Smooth muscle cell (in vitro differentiated cells): ENCODE results near the gene TSKU. TPM values are rescaled to one million over a fixed set of nuclear protein-coding genes. Genes with fewer than 3 reads are reported as not detected.
A peak's percentile ranks its signal among the peaks of the same experiment; 100 is the strongest.

Experiments
- DNase-seq: peaks from one replicate; lab custom pipeline; 2025; ENCODE audit not compliant: unreplicated experiment; lab: John Stamatoyannopoulos, UW
- H2AFZ ChIP-seq: fragments of 200-600 bp; sonication (generic); 2 replicates; pipeline ENCODE4 v1.6.0; 2016; ENCODE audit warnings: antibody characterized with exemption, low read depth, mild to moderate bottlenecking
- H3F3A ChIP-seq: fragments of 200-600 bp; sonication (generic); 2 replicates; pipeline ENCODE4 v1.6.0; 2017; ENCODE audit warnings: antibody characterized with exemption, low read depth
- H3K27ac ChIP-seq: fragments of 200-600 bp; sonication (generic); 2 replicates; pipeline ENCODE4 v1.5.1; 2016; ENCODE audit warnings: low read depth, mild to moderate bottlenecking
- H3K27me3 ChIP-seq: fragments of 200-600 bp; sonication (generic); 2 replicates; pipeline ENCODE4 v1.6.1; 2016; ENCODE audit warnings: low read depth, mild to moderate bottlenecking
- H3K36me3 ChIP-seq: fragments of 200-600 bp; sonication (generic); 2 replicates; pipeline ENCODE4 v1.5.1; 2016; ENCODE audit warnings: low read depth
- H3K4me1 ChIP-seq: fragments of 200-600 bp; sonication (generic); 2 replicates; pipeline ENCODE4 v1.5.1; 2016; ENCODE audit warnings: low read depth
- H3K4me2 ChIP-seq: fragments of 200-600 bp; sonication (generic); 2 replicates; pipeline ENCODE4 v1.6.0; 2016; ENCODE audit warnings: mild to moderate bottlenecking
- H3K4me3 ChIP-seq: fragments of 200-600 bp; sonication (generic); 2 replicates; pipeline ENCODE4 v1.5.1; 2016; ENCODE audit warnings: mild to moderate bottlenecking
- H3K79me2 ChIP-seq: fragments of 200-600 bp; sonication (generic); 2 replicates; pipeline ENCODE4 v1.6.0; 2016; ENCODE audit warnings: low read depth, mild to moderate bottlenecking
- H3K9ac ChIP-seq: fragments of 200-600 bp; sonication (generic); 2 replicates; pipeline ENCODE4 v1.6.0; 2016; ENCODE audit warnings: low read depth
- H3K9me3 ChIP-seq: fragments of 200-600 bp; sonication (generic); replicated peaks from 2 replicates; pipeline ENCODE4 v1.5.1; 2016; ENCODE audit warnings: low read depth
- H4K20me1 ChIP-seq: fragments of 200-600 bp; sonication (generic); 2 replicates; pipeline ENCODE4 v1.6.0; 2016; ENCODE audit warnings: low read depth
- CTCF ChIP-seq: fragments of 200-600 bp; sonication (generic); IDR thresholded peaks from 2 replicates; pipeline ENCODE4 v1.5.1; 2017; ENCODE audit warnings: borderline replicate concordance, mild to moderate bottlenecking, antibody characterized with exemption; ENCODE audit not compliant: insufficient read depth, poor library complexity, severe bottlenecking
- WGBS: methylation state at CpG from one replicate; pipeline ENCODE4 v1.1.7; 2016; ENCODE audit warnings: low lambda C conversion rate; 5-methylcytosine and 5-hydroxymethylcytosine counted together
- polyA plus RNA-seq: library from polyadenylated mRNA; unstranded; fragments of >200 nt; fragmentation: Nextera tagmentation; extraction: Ambion mirVana; gene quantifications from 2 replicates; pipeline ENCODE4 v1.2.1, GENCODE V29; 2016
- total RNA-seq: library from RNA; depleted of rRNA; stranded (reverse); fragments of >200 nt; gene quantifications from 2 replicates; pipeline ENCODE4 v1.2.3, GENCODE V29; 2014

TSKU gene
- total and polyA plus RNA-seq, 2 experiments from 2014 or later, result 75.2 to 144 TPM

- peaks cover 38% of the 10 kb centered on the region for H3K4me1 ChIP-seq
- TF ChIP-seq CTCF, result no peak
- 39% methylated on average over 5 of the region's 5 CpGs for WGBS
Observed at GRCh38 chr11:76781807-76782530, 1.2 kb upstream of the TSKU start.

GRCh38 chr11:76782531-76783293 lies 444 bp upstream of the TSKU start:
- Histone ChIP-seq H3K9me3 (no peaks in the 10 kb centered on the region), H3K79me2 (peaks cover 42% of the 10 kb centered on the region), H2AFZ (peak overlapping the region; percentile 38), H4K20me1 (peaks cover 36% of the 10 kb centered on the region), H3K27me3 (no peaks in the 10 kb centered on the region), H3K9ac (peak overlapping the region; percentile 71), H3K4me1 (peaks cover 43% of the 10 kb centered on the region), H3F3A (no peaks in the 10 kb centered on the region), H3K4me3 (peak overlapping the region; percentile 96), H3K27ac (peak overlapping the region; percentile 100), H3K36me3 (no peaks in the 10 kb centered on the region), H3K4me2 (peak overlapping the region; percentile 92)
- peak; percentile 84 for DNase-seq
- WGBS, result 2% methylated on average over 15 of the region's 38 CpGs
- no peak for TF ChIP-seq CTCF

More at GRCh38 chr11:76781807-76782530, 1.2 kb upstream of the TSKU start:
- no peaks in the 10 kb centered on the region for H3K9me3 ChIP-seq
- peaks cover 2% of the 10 kb centered on the region for H3K36me3 ChIP-seq
- peak overlapping the region; percentile 71 for H3K9ac ChIP-seq
- peaks cover 34% of the 10 kb centered on the region for H3K79me2 ChIP-seq
- H3K4me2 ChIP-seq, result peak overlapping the region; percentile 92
- peaks cover 29% of the 10 kb centered on the region for H4K20me1 ChIP-seq
- H2AFZ ChIP-seq, result no peak overlapping the region
- H3K27me3 ChIP-seq, result no peaks in the 10 kb centered on the region
- peak overlapping the region; percentile 96 for H3K4me3 ChIP-seq
- H3K27ac ChIP-seq, result peak overlapping the region; percentile 91
- DNase-seq, result no peak
- no peaks in the 10 kb centered on the region for H3F3A ChIP-seq

DNA sequence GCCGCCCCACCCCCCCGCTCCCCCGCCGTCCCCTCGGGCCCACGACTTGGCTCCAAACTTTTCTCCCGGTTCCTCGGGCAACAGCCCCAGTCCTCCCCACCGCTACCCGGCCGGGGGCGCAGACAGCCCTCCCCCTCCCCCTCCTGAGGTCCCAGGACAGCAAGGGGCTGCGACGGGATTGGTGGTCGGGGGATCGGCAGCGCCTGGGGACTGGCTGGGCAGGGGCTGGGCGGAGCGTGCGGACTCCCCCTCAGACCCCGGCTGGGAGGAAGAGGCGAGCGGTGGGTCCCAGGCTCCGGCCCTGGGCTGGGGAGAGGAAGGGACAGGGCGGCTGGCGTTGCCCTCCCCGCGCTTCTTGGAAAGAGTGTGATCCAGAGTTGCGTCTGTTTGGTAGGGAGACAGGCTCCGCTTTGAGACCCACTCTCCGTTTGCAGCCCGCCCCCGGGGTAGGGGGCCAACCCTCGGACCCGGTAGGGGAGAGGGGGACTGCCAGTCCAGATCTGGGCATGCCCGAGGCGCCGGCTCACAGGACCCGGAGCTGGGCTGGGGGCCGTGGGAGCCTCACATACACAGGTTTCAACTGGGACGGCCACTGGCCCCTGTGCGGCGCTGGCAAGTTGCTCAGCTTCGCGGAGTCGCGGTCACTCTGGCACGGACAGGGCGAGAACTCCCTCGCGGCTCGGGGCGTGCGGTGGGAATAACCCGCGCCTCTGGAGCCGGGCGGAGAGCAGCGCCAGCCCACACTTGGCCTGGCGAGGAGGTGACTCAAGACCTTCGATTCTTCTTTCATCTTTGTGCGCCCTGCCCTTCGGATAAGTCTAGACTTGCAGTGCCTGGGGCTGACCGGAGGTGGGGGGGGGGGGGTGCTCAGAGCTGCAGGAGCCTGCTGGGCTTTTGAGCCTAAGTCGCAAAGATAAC lies 999 bp downstream of the TSKU start:
- peak overlapping the region; percentile 96 for H3K4me3 ChIP-seq
- under 1% methylated on average over 58 of the region's 65 CpGs for WGBS
- no peaks in the 10 kb centered on the region for H3K36me3 ChIP-seq
- H3K27ac ChIP-seq, result peak overlapping the region; percentile 100
- peak overlapping the region; percentile 98 for H3K9ac ChIP-seq
- H4K20me1 ChIP-seq, result peaks cover 51% of the 10 kb centered on the region
- TF ChIP-seq CTCF, result no peak
- DNase-seq, result peak; percentile 84
- no peaks in the 10 kb centered on the region for H3K27me3 ChIP-seq
- peaks cover 56% of the 10 kb centered on the region for H3K79me2 ChIP-seq
- no peaks in the 10 kb centered on the region for H3K9me3 ChIP-seq
- peak overlapping the region; percentile 92 for H3K4me2 ChIP-seq
- H3K4me1 ChIP-seq, result peaks cover 57% of the 10 kb centered on the region
- H2AFZ ChIP-seq, result no peak overlapping the region
- peaks cover 6% of the 10 kb centered on the region for H3F3A ChIP-seq
